A673 (cell line): ENCODE measurements around the gene TMEM45A. TPM values are rescaled to one million over a fixed set of nuclear protein-coding genes. Genes with fewer than 3 reads are reported as not detected.

Experiments used
- BruUV-seq: library from RNA; stranded (reverse); fragments of 400-500 nt; replicated peaks from 2 replicates; lab custom pipeline; 2021; lab: Mats Ljungman, UMichigan
- CTCF ChIA-PET: fragments of 300-600 bp; sonication (Branson Sonifier 250); formaldehyde crosslinking; loops from one replicate; lab custom pipeline; 2022; ENCODE audit warnings: antibody characterized with exemption; lab: Charles Lee
- POLR2A ChIA-PET: fragments of 300-600 bp; sonication (Branson Sonifier 250); formaldehyde crosslinking; loops from one replicate; lab custom pipeline; 2022; ENCODE audit warnings: antibody characterized with exemption; ENCODE audit not compliant: low non-redundant PET; lab: Charles Lee
- DNase-seq: peaks from one replicate; pipeline ENCODE4 v3.0.0-alpha.2; 2015; ENCODE audit warnings: low spot score
- H3K27ac ChIP-seq: fragments of 200-600 bp; sonication (generic); 2 replicates; pipeline ENCODE4 v1.5.1; 2016; ENCODE audit warnings: mixed run types, low read depth, mild to moderate bottlenecking, mixed read lengths, antibody characterized with exemption, low read length; ENCODE audit not compliant: poor library complexity, severe bottlenecking
- H3K27me3 ChIP-seq: fragments of 200-600 bp; sonication (generic); replicated peaks from 2 replicates; pipeline ENCODE4 v1.6.1; 2017; ENCODE audit warnings: mixed run types, low read depth, mild to moderate bottlenecking, mixed read lengths, antibody characterized with exemption, low read length; ENCODE audit not compliant: insufficient read depth, poor library complexity
- H3K36me3 ChIP-seq: fragments of 200-600 bp; sonication (generic); 2 replicates; pipeline ENCODE4 v1.6.1; 2016; ENCODE audit warnings: mixed run types, mild to moderate bottlenecking, mixed read lengths, antibody characterized with exemption, low read length; ENCODE audit not compliant: insufficient read depth, poor library complexity, severe bottlenecking
- H3K4me1 ChIP-seq: fragments of 200-600 bp; sonication (generic); 2 replicates; pipeline ENCODE4 v1.6.1; 2017; ENCODE audit warnings: mixed run types, mild to moderate bottlenecking, mixed read lengths, antibody characterized with exemption, low read length; ENCODE audit not compliant: insufficient read depth, poor library complexity, severe bottlenecking
- H3K4me3 ChIP-seq: fragments of 200-600 bp; sonication (generic); 2 replicates; pipeline ENCODE4 v1.5.1; 2016; ENCODE audit warnings: low read depth, mixed run types, mild to moderate bottlenecking, mixed read lengths, low read length; ENCODE audit not compliant: poor library complexity, severe bottlenecking
- H3K9me3 ChIP-seq: fragments of 200-600 bp; sonication (generic); 2 replicates; pipeline ENCODE4 v1.6.1; 2016; ENCODE audit warnings: mixed run types, low read depth, mild to moderate bottlenecking, mixed read lengths, antibody characterized with exemption, low read length; ENCODE audit not compliant: poor library complexity, severe bottlenecking
- EZH2 ChIP-seq: fragments of 200-600 bp; sonication (generic); IDR thresholded peaks from 2 replicates; pipeline ENCODE4 v1.6.1; 2017; ENCODE audit warnings: borderline replicate concordance, low read depth, mild to moderate bottlenecking, mixed read lengths, antibody characterized with exemption, low read length; ENCODE audit not compliant: poor library complexity, severe bottlenecking
- intact Hi-C: fragments of 100-400 bp; cut with micrococcal nuclease; formaldehyde crosslinking; loops from one replicate; pipeline ENCODE4 v1.10.0; 2022; ENCODE audit not compliant: unreplicated experiment
- total RNA-seq: library from RNA; stranded (reverse); gene quantifications from 2 replicates; pipeline ENCODE4 v1.2.3, GENCODE V29; 2021
- TF ChIP-seq, protein P1 (sequence below): fragments of 300-800, 200-600 bp; sonication (generic); conservative IDR thresholded peaks from 2 replicates; pipeline ENCODE4 v1.5.1; 2017; ENCODE audit warnings: low read depth, mild to moderate bottlenecking, antibody characterized with exemption, low read length, moderate library complexity, mixed read lengths

Gene TMEM45A
- total RNA-seq, 1 experiment from 2014 or later: 3.4 TPM

DNA sequence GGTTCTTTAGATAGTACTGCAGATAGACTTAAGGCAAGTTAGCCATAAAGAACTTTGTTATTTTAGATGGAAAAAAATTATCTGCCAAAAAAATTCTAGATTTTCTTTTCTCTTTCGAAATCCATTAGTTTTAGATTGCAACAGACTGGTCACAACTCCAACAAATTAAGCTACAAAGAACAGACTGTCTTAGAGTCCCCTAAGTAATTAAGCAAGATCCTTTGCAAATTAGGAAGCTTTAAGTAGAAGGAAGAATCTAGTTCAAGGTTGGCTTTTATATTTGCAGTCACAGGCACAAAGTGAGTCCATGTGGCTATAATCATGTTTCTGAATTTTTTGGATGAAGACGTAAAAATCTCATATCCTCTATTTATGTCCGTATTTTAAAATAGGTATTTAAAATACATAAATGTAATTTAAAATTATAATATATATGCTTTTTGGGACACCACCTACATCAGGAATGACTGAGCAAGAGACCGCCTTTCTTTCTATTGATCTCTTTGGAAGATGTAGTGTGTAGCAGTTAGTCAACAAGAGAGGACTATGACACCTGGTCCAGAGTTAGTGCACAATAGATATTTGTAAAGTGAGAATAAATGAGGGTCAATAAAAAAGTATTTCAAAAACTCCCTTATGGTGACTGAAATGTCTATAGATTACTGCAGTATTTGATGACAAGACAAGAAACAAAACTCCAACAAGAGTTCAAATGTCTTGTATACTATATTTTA, 34.4 kb downstream of the TMEM45A start:
- no TSS peak for BruUV-seq
- Histone ChIP-seq H3K27ac (no peak overlapping the region), H3K4me3 (no peak overlapping the region), H3K36me3 (no peaks in the 10 kb centered on the region), H3K4me1 (peaks cover 14% of the 10 kb centered on the region), H3K27me3 (no peaks in the 10 kb centered on the region), H3K9me3 (no peaks in the 10 kb centered on the region)
- CTCF ChIA-PET: no interaction called here
- POLR2A ChIA-PET: no interaction called here
- DNase-seq: no peak
- no peak for TF ChIP-seq EZH2
- TF ChIP-seq, protein P1, sequence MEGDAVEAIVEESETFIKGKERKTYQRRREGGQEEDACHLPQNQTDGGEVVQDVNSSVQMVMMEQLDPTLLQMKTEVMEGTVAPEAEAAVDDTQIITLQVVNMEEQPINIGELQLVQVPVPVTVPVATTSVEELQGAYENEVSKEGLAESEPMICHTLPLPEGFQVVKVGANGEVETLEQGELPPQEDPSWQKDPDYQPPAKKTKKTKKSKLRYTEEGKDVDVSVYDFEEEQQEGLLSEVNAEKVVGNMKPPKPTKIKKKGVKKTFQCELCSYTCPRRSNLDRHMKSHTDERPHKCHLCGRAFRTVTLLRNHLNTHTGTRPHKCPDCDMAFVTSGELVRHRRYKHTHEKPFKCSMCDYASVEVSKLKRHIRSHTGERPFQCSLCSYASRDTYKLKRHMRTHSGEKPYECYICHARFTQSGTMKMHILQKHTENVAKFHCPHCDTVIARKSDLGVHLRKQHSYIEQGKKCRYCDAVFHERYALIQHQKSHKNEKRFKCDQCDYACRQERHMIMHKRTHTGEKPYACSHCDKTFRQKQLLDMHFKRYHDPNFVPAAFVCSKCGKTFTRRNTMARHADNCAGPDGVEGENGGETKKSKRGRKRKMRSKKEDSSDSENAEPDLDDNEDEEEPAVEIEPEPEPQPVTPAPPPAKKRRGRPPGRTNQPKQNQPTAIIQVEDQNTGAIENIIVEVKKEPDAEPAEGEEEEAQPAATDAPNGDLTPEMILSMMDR: no peak
- intact Hi-C loops: no loop called here

DNA sequence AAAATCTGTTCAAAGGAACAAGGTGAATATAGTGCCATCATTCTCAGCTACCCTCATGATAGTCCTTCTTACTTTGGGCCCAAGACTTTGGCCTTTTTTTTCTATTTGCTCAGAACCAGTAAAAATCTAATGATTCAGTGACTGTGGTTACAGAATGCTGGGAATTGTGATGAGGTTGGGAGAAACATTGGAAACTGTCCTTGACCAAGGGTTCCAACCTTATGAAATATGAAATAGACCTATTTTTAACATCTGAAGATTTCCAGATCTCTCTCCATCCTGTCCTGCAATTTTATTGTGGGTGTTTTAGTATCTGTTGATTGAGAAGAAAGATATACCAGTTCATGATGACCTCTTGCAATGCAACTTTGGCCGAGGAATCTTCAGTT, 34.9 kb downstream of the TMEM45A start:
- Histone ChIP-seq H3K36me3 (no peaks in the 10 kb centered on the region), H3K4me1 (peaks cover 14% of the 10 kb centered on the region), H3K27ac (no peak overlapping the region), H3K27me3 (no peaks in the 10 kb centered on the region), H3K9me3 (no peaks in the 10 kb centered on the region), H3K4me3 (no peak overlapping the region)
- no TSS peak for BruUV-seq
- CTCF ChIA-PET: no interaction called here
- no peak for DNase-seq
- POLR2A ChIA-PET: no interaction called here
- intact Hi-C loops: no loop called here
- no peak for TF ChIP-seq EZH2
- TF ChIP-seq, protein P1: no peak

DNA sequence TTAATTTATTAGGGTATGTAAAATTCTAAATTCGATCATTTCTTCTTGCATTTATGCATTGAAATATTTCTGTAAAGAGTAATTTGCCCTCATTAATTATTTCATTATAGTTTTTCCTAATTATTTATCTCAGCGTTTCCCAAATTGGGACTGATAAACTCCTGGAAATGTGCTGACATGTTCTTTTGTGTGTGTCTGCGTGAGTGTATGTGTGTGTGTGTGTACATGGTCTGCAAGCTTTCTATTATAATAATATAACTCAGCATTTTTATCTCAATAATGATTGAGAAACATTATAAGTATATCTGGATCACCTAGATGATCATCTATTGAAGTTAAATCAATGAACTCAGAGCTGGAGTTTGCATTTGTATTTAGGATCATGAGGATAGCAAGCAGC, 38.7 kb downstream of the TMEM45A start:
- intact Hi-C loops: no loop called here
- Histone ChIP-seq H3K36me3 (no peaks in the 10 kb centered on the region), H3K9me3 (no peaks in the 10 kb centered on the region), H3K4me3 (no peak overlapping the region), H3K27me3 (no peaks in the 10 kb centered on the region), H3K27ac (no peak overlapping the region), H3K4me1 (peaks cover 6% of the 10 kb centered on the region)
- POLR2A ChIA-PET: no interaction called here
- BruUV-seq: no TSS peak
- CTCF ChIA-PET: no interaction called here
- TF ChIP-seq, protein P1: no peak
- no peak for TF ChIP-seq EZH2
- no peak for DNase-seq
